ENCODE data around the gene KCNT1. TPM values are rescaled to one million over a fixed set of nuclear protein-coding genes. Genes with fewer than 3 reads are reported as not detected.

Gene KCNT1
- total RNA-seq, 1 donor from 2014 or later = not detected

- no peak overlapping the region for H3K4me3 Mint-ChIP-seq (ENCODE audit: unreplicated experiment)
- H3K27ac Mint-ChIP-seq (ENCODE audit: unreplicated experiment) = no peak overlapping the region
- DNase-seq (ENCODE audit: low spot score) = no peak
- H3K27me3 Mint-ChIP-seq (ENCODE audit: unreplicated experiment) = peaks cover 18% of the 10 kb centered on the region
- H3K4me1 Mint-ChIP-seq (ENCODE audit: unreplicated experiment) = no peaks in the 10 kb centered on the region
- no peak for TF ChIP-seq CTCF (IDR thresholded peaks at IDR 0.05; ENCODE audit: unreplicated experiment)
- H3K9me3 Mint-ChIP-seq (ENCODE audit: unreplicated experiment) = no peaks in the 10 kb centered on the region
- no peaks in the 10 kb centered on the region for H3K36me3 Mint-ChIP-seq (ENCODE audit: low read depth, unreplicated experiment)
Observed at GRCh38 chr9:135711391-135711790, 9.4 kb downstream of the KCNT1 start.

- peaks cover 22% of the 10 kb centered on the region for H3K27me3 Mint-ChIP-seq (ENCODE audit: unreplicated experiment)
- no peak overlapping the region for H3K4me3 Mint-ChIP-seq (ENCODE audit: unreplicated experiment)
- DNase-seq (ENCODE audit: low spot score) = no peak
- H3K36me3 Mint-ChIP-seq (ENCODE audit: low read depth, unreplicated experiment) = no peaks in the 10 kb centered on the region
- H3K4me1 Mint-ChIP-seq (ENCODE audit: unreplicated experiment) = no peaks in the 10 kb centered on the region
- no peak for TF ChIP-seq CTCF (IDR thresholded peaks at IDR 0.05; ENCODE audit: unreplicated experiment)
- no peaks in the 10 kb centered on the region for H3K9me3 Mint-ChIP-seq (ENCODE audit: unreplicated experiment)
- H3K27ac Mint-ChIP-seq (ENCODE audit: unreplicated experiment) = no peak overlapping the region
Observed at GRCh38 chr9:135711881-135712280, 9.9 kb downstream of the KCNT1 start.

- Mint-ChIP-seq H3K27ac (ENCODE audit: unreplicated experiment) (no peak overlapping the region), H3K36me3 (ENCODE audit: low read depth, unreplicated experiment) (no peaks in the 10 kb centered on the region), H3K4me3 (ENCODE audit: unreplicated experiment) (no peak overlapping the region), H3K27me3 (ENCODE audit: unreplicated experiment) (peaks cover 22% of the 10 kb centered on the region), H3K9me3 (ENCODE audit: unreplicated experiment) (no peaks in the 10 kb centered on the region), H3K4me1 (ENCODE audit: unreplicated experiment) (no peaks in the 10 kb centered on the region)
- DNase-seq (ENCODE audit: low spot score) = no peak
- no peak for TF ChIP-seq CTCF (IDR thresholded peaks at IDR 0.05; ENCODE audit: unreplicated experiment)
Observed at GRCh38 chr9:135712613-135713295, 10.8 kb downstream of the KCNT1 start.

DNA sequence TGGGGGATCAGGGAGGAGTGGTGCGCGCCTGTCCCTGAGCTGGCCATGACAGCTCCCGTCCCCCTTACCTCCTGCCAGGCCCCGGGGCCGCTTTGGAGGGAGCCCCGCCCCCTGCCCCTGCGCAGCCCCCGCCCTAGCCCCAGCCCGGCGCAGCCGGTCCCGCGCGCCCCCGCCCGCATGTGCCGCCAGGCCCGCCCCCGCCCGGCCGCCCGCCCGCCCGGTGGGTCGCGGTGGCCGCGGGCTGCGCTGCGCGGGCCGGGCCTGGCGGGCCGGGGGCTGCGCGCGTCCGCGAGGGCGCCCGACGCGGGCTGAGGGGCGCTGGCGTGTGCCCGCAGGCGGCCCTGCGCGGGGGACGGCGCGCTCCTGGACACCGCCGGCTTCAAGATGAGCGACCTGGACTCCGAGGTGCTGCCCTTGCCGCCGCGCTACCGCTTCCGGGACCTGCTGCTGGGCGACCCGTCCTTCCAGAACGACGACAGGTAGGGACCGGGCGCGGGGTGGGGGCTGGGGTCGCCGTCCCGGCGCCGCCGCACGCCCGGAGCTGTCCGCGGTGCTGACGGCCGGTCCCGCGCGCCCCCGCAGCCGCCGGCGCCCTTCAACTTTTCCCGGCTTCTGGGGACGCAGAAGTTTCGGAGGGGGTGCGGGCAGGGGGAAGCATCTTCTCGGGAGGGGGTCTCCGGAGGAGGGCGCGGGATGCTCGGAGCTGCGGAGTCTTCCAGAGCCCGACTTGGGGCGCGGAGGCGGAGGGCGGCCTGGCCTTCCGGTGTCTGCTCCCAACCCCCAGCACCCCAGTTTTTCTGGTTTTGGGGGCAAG lies 12.5 kb downstream of the KCNT1 start:
- no peaks in the 10 kb centered on the region for H3K36me3 Mint-ChIP-seq (ENCODE audit: low read depth, unreplicated experiment)
- H3K27me3 Mint-ChIP-seq (ENCODE audit: unreplicated experiment) = peaks cover 18% of the 10 kb centered on the region
- peak; percentile 38 for DNase-seq (ENCODE audit: low spot score)

More for the DNA sequence above, 12.5 kb downstream of the KCNT1 start:
- Mint-ChIP-seq H3K4me3 (ENCODE audit: unreplicated experiment) (no peak overlapping the region), H3K9me3 (ENCODE audit: unreplicated experiment) (no peaks in the 10 kb centered on the region), H3K4me1 (ENCODE audit: unreplicated experiment) (no peaks in the 10 kb centered on the region), H3K27ac (ENCODE audit: unreplicated experiment) (no peak overlapping the region)
- TF ChIP-seq CTCF (IDR thresholded peaks at IDR 0.05; ENCODE audit: unreplicated experiment) = no peak
